ENCODE data around the gene SLC7A14.
"Not testable (repeated sequence)": the region's sequence is repeated elsewhere in the genome, so short reads cannot be mapped to it uniquely, and the experiment has no call there.

Gene SLC7A14

DNA sequence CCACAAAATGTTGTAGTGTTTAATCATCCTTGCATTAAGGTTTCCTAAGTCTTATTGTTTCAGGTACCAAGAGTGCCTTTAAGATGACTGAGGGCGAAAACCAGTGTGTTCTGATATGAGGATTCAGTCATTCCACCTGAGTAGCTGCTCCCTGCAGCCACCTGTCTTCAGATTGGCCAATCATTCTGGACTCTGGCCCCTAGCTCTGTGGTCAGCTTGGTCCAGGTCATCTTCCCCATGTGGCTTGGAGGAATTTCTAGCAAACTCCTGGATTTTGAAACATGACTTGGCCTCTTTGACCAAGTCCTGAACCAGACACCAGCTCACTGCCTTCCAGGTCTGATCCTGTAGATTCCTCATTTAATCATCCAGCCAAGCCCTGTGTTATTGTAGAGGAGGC is 7.8 kb upstream of the SLC7A14 start:
- no peak for DNase-seq (ENCODE audit: low spot score)

DNA sequence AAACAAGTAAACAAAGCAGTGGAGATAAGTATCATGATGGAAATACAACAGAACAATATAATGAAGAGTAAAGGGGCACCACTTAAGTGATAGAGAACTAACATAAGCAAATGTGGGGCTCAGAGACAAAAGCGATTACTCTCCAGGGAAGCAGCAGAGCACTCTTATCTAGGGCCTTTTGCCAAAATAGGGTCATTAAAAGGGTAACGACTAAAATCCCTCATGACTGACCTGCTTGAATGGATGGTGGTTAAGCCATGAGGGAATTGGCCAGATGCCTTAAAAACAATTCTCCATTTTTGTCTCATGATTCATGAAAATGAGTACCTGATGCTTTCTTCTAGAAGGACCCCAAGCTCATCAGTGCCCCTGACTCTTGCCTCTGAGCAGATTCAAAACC is 3.2 kb upstream of the SLC7A14 start:
- DNase-seq (ENCODE audit: low spot score): no peak

GRCh38 chr3:170585008-170585936 is 603 bp downstream of the SLC7A14 start:
- DNase-seq (ENCODE audit: low spot score): peak; percentile 42

- peak; percentile 86 for DNase-seq (ENCODE audit: low spot score)
Observed at GRCh38 chr3:170584585-170585007, 1.3 kb downstream of the SLC7A14 start.

DNA sequence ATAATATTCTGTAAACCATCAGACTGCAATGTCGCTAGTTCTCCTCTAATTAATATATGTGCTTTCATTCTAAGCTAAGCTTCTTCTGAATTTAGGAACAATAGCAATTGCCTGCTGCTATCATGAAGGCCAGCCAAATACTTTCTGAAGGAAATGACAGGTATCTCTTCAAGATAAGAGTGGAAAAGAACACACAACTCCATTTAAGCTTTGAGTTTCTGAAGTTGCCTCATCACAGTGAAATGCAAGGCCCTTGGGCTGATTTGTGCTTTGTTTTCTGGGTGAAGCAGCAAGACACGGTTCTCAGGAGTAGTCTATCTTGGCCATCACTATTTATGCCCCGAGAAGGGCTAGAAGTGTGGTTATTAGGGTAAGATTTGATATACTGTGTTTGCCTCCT is 6.2 kb downstream of the SLC7A14 start:
- no peak for DNase-seq (ENCODE audit: low spot score)

DNA sequence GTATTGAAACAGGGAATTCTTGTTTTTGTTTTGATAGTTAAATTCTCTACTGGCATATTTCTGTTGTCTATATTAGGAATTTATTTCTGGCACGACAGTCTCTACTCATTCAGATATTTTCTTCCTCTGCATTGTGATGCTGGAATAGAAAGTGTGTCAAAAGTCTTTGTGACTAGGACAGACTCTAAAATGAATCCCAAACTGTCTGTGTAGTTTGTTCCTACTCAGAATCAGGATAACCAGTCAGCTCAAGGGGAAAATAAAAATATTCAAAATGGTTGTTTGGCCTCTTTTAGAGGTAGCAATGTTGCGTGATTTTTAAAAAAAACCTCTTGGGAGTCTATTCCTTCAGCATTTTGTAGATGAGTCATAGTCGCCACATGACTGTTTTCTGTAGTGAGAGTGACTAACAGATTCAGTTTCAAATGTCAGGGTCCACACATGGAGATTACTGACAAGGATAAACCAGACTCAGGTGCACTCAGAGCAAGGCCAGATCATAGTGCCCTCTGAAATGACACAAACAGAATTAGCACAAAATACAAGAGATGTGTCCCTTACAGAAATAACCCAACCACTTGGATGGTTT is 13.1 kb downstream of the SLC7A14 start:
- peak; percentile 58 for DNase-seq (ENCODE audit: low spot score)

DNA sequence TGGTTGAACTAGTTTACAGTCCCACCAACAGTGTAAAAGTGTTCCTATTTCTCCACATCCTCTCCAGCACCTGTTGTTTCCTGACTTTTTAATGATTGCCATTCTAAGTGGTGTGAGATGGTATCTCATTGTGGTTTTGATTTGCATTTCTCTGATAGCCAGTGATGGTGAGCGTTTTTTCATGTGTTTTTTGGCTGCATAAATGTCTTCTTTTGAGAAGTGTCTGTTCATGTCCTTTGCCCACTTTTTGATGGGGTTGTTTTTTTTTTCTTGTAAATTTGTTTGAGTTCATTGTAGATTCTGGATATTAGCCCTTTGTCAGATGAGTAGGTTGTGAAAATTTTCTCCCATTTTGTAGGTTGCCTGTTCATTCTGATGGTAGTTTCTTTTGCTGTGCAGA is 18.3 kb downstream of the SLC7A14 start:
- DNase-seq (ENCODE audit: low spot score): not testable (repeated sequence)

DNA sequence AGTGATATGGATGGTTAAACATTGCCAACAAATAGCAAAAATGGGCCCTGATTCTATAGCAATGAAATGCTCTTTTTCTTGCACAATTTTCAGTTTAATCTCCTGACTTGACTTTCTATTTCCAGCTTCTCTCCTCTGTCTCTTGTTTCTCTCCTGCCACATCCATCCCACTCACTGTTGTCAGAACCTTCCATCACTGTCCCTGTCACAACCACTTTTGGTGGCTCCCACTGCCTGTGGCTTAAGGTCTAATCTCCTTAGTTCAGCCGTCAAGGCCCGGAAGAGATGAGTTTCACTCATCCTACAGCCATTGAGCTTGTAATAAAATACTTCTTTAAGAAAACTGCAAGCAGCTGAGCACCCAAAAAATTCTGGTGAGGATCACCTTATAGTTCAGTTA is 19.5 kb downstream of the SLC7A14 start:
- DNase-seq (ENCODE audit: low spot score): no peak

DNA sequence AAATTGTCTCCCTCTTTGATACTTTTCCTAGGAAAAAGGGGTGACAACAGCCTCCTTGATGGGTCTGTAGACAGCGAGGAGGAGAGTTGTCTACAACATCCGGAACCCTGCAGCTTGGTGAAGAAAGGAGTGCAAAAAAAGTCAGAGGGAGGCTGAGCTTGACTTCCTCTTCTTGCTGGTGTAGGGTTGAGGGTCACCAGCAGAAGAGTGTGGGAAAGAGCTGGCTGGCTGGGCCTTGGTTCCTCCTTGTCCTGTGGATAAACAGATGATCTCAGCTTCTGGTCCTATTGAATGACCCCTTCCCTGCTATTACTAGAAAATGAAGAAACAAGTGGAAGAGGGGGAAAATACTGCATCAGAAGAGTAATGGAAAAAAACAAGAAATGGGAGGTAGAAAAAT is 20.4 kb downstream of the SLC7A14 start:
- no peak for DNase-seq (ENCODE audit: low spot score)

DNA sequence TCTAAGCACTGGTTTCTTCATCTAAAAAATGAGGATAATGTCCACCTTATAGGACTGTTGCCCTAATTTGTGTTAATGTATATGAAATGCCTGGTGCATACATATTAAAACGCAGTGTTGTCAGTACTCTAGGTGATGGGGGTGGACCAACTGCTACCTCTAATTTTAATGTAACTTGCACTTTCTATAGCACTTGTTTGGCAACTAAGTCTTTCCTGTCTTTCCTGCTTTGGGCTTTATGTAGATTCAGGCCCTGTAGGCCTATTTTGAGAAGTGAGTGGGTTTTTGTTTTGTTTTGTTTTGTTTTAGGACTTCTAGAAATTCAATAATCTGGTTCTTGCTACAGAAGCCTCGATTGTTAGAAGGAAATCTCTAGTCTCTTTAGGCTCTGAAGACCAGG is 21.2 kb downstream of the SLC7A14 start:
- DNase-seq (ENCODE audit: low spot score): no peak

- DNase-seq (ENCODE audit: low spot score): peak; percentile 59
Observed at GRCh38 chr3:170563712-170564423, 22.0 kb downstream of the SLC7A14 start.

DNA sequence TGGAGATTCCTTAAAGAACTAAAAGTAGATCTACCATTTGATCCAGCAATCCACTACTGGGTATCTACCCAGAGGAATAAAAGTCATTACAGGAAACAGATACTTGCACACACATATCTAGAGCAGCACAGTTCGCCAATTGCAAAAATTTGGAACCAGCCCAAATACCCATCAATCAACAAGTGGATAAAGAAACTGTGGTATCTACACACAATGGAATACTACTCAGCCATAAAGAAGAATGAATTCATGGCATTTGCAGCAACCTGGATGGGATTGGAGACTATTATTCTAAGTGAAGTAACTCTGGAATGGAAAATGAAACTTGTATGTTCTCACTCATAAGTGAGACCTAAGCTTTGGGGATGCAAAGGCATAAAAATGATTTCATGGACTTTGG is 23.8 kb downstream of the SLC7A14 start:
- no peak for DNase-seq (ENCODE audit: low spot score)

- no peak for DNase-seq (ENCODE audit: low spot score)
Observed at GRCh38 chr3:170560717-170561382, 25.0 kb downstream of the SLC7A14 start.

GRCh38 chr3:170560296-170560695 is 25.6 kb downstream of the SLC7A14 start:
- DNase-seq (ENCODE audit: low spot score): no peak

DNA sequence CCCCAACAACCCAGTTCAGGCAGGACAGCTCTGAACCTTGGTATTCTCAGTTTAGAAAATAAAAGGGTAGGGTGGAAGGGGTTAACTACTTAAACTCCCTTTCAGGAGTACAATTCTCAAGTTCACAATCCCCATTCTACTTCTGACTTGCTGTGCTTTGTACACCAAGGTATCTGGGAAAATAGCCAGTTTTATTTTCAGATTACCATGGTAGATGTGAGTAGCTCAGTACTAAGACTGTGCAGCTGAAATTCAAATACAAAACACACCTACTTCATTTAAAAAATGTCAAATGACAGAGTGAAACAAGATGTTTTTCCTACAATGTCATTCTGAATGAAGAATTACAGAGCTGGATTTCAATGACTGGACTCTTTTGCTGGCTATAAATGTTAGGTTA is 27.4 kb downstream of the SLC7A14 start:
- no peak for DNase-seq (ENCODE audit: low spot score)

DNA sequence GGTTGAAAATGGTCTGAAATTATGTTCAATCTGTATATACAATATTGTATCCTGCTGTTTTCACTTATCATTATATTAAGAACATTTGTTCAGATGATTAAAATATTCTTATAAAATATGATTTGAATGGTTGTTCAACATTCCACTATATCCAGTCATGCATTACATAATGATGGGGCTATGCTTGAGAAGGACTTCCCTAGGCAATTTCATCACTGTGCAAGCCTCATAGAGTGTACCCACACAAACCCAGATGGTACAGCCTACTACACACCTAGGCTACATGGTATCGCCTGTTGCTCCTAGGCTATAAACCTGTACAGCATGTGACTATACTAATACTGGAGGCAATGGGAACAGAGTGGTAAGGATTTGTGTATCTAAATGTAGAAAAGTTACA is 30.5 kb downstream of the SLC7A14 start:
- DNase-seq (ENCODE audit: low spot score): peak; percentile 50

DNA sequence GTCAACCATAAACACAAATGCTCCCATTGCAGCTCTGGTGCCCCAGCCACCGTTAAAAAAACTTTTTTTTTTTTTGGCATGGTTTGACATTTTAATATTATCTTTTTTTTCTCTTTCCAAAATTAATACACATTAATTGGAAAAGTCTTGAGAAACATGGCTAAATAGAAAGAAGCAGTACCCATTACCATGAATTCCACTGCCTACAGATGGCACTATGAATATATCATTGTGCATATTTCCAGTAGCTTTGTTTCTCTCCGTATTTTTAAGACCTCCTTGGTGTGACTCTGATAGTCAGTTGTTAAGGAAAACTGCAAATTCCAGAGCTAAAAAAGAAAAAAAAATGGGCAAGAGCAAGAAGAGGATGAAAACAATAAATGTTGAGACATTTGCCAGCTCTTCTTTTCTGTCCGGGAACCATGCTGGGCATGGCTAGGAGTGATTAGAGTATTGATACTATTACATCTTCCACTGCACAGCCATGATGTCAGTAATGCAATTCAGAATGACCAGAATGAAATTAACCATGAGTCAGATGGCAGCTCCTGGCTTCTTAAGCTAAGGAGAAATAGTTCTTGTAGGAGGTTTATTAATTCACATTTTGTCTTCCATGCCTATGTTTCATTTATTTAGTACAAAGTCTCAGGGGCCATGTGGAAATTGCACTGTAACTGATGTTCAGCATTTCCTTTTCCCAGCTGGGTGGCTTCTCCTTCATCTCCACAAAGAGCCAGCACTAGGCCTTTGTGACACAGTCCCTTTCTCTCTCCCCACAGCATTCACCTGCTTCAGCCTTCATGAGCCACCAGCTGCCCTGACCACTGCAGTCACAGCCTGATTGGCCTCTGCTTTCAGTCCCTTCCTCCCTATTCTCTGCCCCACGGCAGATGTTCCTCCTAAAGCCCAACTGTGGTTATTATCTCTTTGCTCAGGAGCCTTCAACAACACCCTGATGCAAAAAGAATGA is 31.8 kb downstream of the SLC7A14 start:
- no peak for DNase-seq (ENCODE audit: low spot score)

DNA sequence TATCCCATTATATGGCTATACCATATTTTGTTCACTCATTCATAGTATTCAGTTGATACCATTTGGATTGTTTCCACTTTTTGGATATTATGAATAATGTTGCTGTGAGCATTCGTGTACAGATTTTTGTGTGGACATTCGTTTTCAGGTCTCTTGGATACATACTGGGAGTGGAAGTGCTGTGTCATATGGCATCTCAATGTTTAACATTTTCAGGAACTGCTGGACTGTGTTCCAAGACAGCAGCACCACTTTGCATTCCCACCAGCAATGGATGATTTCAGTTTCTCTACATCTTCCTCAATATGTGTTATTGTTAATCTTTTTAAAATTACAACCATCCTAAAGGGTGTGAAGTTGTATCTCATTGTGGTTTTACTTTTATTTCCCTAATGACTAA is 34.6 kb downstream of the SLC7A14 start:
- DNase-seq (ENCODE audit: low spot score): no peak

GRCh38 chr3:170542704-170543103 is 43.2 kb downstream of the SLC7A14 start:
- peak; percentile 29 for DNase-seq (ENCODE audit: low spot score)

GRCh38 chr3:170539897-170540296 is 46.0 kb downstream of the SLC7A14 start:
- DNase-seq (ENCODE audit: low spot score): no peak

DNA sequence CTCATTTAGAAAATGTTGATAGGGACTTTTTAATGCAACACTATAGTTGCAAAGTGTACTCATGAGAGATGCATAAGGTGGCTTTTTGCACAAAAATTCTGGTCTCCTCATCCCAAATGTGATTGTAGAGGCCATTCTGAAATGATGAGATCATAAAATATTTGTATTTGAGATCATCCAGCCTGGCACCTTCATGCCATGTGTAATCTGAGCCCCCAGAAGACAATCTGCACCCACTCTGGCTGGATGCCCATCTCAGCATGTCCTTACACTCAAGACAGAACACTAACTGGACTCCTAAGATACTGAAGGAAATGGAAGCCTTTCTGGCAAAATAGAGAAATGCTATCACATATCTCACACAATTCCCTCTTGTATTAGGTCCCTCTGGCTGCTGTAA is 49.2 kb downstream of the SLC7A14 start:
- no peak for DNase-seq (ENCODE audit: low spot score)
